CD4-positive, alpha-beta T cell treated with Interleukin-2 at 100 ng/mL for 4 hours (primary cell): ENCODE data around the gene XPO5.
A peak's percentile ranks its signal among the peaks of the same experiment; 100 is the strongest.
"Not testable (repeated sequence)": the region's sequence is repeated elsewhere in the genome, so short reads cannot be mapped to it uniquely, and the experiment has no call there.

Experiments
- DNase-seq: peaks from one replicate; pipeline ENCODE4 v3.0.0-alpha.2; 2020; ENCODE audit warnings: low spot score

Gene XPO5

GRCh38 chr6:43575772-43576551 lies at the start of gene XPO5, which contains the start of gene POLH:
TSS of gene XPO5 (minus strand) at chr6:43576038. CDS start at chr6:43575864, 174 bp downstream.
TSS of gene POLH (plus strand) at chr6:43576185. CDS start at chr6:43582320, 6,135 bp downstream.
- peak; percentile 90 for DNase-seq

DNA sequence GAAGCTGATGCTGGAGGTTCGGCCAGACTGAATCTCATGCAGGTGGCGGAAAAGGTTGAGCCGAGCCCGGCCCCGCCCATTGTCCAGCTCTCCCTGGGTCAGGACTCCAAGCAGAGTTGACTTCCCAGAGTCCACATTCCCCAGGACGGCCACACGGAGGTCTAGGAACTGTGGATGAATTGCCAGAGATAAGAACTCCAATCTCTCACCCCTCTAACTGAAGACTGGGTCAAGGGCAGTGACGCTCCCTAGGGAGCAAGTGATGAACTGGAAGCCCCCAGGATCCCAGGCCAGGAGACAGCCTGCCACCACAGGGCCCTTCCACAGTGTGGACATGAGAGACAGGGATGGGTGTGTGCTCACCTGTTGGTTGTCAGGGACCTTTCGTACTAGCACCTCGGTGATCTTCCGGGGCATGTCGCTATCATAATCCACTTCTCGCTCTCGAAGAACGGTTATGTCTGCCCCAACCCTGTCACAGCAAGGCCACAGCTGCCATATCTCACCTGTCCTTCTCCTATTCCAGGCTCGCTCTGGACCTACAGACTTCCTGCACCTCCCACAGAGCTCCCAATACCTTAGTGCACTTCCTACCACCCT lies 49.7 kb upstream of the XPO5 start:
- DNase-seq = no peak

- DNase-seq = no peak
These were observed 49.0 kb upstream of the XPO5 start for GRCh38 chr6:43624786-43625288.

DNA sequence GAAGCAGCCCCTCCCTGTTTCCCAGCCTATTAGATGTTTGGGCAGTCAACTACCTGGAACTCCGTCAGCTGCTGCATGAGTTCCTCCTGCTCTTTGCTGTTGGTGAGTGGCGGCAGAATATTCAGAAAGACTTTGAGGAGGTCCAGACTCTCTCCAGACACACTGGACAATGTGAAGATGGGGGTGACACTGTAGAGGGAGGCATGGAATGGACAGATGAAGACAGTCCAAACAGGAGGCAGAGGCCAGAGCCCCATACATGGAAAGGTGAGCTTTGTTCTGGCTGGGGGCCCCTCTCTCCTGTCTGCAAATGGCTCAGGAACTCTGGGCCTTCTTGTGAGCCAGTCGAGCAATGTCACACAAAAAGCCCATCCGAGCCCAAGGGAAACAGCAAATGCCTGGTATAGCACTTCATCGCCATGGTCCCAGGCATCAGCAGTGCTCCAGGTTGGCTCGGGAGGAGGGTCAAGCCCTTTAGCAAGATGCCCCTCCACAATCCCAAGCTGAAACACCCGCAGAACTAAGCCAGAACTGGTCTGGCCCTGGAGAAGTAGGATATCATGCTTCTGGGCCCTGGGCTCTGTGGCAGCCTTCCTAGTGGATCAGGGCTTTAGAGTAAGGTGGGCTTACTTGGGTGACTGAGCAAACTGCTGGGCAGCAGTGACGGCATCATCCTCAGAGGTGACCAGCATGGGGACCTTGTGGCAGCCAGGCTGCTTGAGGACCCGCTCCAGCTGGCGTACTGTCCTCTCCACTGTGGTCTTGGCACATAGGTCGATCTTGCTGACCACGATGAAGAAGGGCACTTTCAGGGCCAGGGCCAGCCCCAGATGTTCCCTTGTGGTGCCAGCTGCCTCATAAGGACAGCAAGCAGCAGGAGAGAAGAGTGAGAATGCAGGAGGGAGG lies 48.3 kb upstream of the XPO5 start:
- no peak for DNase-seq

GRCh38 chr6:43622541-43622940 lies 46.7 kb upstream of the XPO5 start:
- no peak for DNase-seq

DNA sequence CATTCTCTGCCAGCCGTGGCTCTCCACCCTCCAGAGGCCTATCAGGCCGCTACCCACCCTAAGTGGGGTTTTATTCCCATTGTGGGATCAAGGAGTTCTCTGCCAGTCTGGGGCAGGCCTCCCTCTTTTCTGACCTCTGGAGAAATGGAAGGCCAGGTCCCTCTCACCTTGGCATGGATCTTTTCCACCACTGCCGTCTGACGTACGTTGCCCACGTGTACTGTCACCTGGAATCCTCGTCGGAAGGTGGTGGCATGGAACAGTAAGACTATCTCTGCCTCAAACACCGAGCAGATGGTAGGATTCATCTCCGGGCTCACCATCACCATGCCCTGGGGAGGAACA lies 46.0 kb upstream of the XPO5 start:
- DNase-seq = no peak

- no peak for DNase-seq
These were observed 45.4 kb upstream of the XPO5 start for GRCh38 chr6:43621078-43621835.

DNA sequence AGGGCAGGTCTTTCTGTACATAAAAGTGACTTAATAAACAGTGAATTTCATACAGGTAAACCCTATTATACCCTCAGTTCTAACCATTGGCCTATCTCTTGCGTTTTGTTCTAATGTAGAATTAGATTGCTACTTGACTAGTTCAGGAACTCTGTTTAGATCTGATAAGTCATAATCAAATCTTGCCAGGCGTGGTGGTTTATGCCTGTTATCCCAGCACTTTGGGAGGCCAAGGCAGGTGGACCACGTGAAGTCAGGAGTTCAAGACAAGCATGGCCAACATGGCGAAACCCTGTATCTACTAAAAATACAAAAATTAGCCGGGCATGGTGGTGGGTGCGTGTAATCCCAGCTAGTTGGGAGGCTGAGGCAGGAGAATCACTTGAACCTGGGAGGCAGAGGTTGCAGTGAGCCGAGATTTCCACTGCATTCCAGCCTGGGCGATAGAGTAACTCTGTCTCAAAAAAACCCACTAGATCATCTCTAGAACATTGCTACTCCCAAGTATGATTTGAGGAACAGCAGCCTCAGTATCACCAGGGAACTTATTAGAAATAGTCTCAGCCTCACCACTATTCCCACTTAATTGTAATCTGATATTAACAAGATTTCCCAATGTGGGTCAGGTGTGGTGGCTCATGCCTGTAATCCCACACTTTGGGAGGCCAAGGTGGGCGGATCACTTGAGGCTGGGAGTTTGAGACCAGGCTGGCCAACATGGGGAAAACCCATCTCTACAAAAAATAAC lies 41.1 kb upstream of the XPO5 start:
- no peak for DNase-seq

GRCh38 chr6:43614396-43614730 lies 38.5 kb upstream of the XPO5 start:
- no peak for DNase-seq

DNA sequence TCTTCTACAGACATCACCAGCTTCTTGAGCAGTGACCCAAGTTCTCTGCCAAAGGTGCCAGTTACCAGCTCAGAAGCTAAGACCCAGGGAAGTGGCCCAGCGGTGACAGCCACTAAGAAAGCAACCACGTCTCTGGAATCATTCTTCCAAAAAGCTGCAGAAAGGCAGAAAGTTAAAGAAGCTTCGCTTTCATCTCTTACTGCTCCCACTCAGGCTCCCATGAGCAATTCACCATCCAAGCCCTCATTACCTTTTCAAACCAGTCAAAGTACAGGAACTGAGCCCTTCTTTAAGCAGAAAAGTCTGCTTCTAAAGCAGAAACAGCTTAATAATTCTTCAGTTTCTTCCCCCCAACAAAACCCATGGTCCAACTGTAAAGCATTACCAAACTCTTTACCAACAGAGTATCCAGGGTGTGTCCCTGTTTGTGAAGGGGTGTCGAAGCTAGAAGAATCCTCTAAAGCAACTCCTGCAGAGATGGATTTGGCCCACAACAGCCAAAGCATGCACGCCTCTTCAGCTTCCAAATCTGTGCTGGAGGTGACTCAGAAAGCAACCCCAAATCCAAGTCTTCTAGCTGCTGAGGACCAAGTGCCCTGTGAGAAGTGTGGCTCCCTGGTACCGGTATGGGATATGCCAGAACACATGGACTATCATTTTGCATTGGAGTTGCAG lies 38.0 kb upstream of the XPO5 start:
- DNase-seq = no peak

- DNase-seq = no peak
These were observed 34.6 kb upstream of the XPO5 start for GRCh38 chr6:43610431-43610830.

DNA sequence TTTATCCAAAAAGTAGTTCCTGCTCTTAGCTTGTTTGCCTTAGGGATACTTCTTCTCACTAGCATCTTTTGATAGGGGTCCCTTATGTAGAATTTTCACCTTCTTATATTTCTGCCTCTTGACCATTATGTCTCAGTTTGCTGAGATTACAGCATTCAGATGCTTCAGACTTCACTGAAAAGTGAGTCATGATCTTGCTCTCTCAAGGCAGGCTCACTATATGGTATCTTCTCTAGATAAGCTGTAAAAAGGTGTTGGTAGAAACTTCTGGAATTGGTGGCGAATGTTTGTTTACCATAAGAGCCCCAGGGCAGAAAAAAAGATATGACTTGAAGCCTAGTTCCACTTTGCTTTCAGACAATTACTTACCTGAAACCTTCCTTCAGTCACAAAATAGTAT lies 33.6 kb upstream of the XPO5 start:
- DNase-seq = no peak

GRCh38 chr6:43608807-43609206 lies 33.0 kb upstream of the XPO5 start:
- DNase-seq = no peak

GRCh38 chr6:43608310-43608763 lies 32.5 kb upstream of the XPO5 start:
- DNase-seq = peak; percentile 60

GRCh38 chr6:43606019-43606418 lies 30.2 kb upstream of the XPO5 start:
- no peak for DNase-seq

- DNase-seq = no peak
These were observed 28.3 kb upstream of the XPO5 start for GRCh38 chr6:43604174-43604573.

- no peak for DNase-seq
These were observed 24.8 kb upstream of the XPO5 start for GRCh38 chr6:43600595-43600994.

DNA sequence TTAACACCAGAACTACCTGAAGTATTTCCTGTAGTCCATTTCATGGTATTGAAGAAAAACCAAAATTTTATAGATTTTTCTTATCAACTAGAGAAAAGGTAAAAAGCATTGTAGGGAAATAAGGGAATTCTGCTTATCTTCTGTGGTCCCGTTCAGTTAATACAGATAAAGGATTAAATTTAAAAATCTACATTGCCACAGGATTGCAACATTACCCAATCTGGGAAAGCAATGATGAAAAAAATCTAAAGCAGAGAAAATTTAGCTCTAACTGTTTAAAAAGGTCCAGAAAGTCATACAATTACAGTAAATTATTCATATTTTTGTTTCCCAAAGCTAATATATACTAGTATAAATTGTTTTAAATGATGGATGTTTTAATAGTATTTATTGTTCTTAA lies 18.1 kb upstream of the XPO5 start:
- no peak for DNase-seq

- DNase-seq = not testable (repeated sequence)
These were observed 13.7 kb upstream of the XPO5 start for GRCh38 chr6:43589564-43589963.

GRCh38 chr6:43588194-43588593 lies 12.4 kb upstream of the XPO5 start:
- DNase-seq = no peak
